IPS DF 6.9 (cell line): ENCODE data around the gene FBN1.

ENCODE experiments used
- DNase-seq: peaks from one replicate; pipeline ENCODE4 v3.0.0-alpha.2; 2013; ENCODE audit warnings: low read depth, low spot score
- H3K27ac ChIP-seq: one replicate; pipeline ENCODE4 v1.5.1; 2013; ENCODE audit warnings: low read length, control low read depth
- H3K27me3 ChIP-seq: 2 replicates; pipeline ENCODE4 v1.6.1; 2013; ENCODE audit warnings: mild to moderate bottlenecking, low read length; ENCODE audit not compliant: control insufficient read depth, insufficient read depth
- H3K36me3 ChIP-seq: 2 replicates; pipeline ENCODE4 v1.6.1; 2013; ENCODE audit warnings: low read length; ENCODE audit not compliant: control insufficient read depth, insufficient read depth
- H3K4me1 ChIP-seq: 2 replicates; pipeline ENCODE4 v1.6.1; 2013; ENCODE audit warnings: low read length; ENCODE audit not compliant: control insufficient read depth, insufficient read depth
- H3K4me3 ChIP-seq: 2 replicates; pipeline ENCODE4 v1.5.1; 2013; ENCODE audit warnings: mild to moderate bottlenecking, low read length
- H3K9me3 ChIP-seq: 2 replicates; pipeline ENCODE4 v1.6.1; 2013; ENCODE audit warnings: low read length, inconsistent platforms; ENCODE audit not compliant: control insufficient read depth, insufficient read depth
- WGBS: extraction: QIAGEN DNeasy Blood & Tissue Kit; methylation state at CpG from one replicate; pipeline ENCODE4 v1.1.7; 2013; ENCODE audit warnings: mixed read lengths, missing lambda C conversion rate; ENCODE audit not compliant: insufficient read length, insufficient coverage; 5-methylcytosine and 5-hydroxymethylcytosine counted together

The FBN1 gene

GRCh38 chr15:48571510-48571909, 74.0 kb downstream of the FBN1 start:
- DNase-seq: no peak
- no peaks in the 10 kb centered on the region for H3K4me1 ChIP-seq
- H3K4me3 ChIP-seq: no peak overlapping the region
- H3K27ac ChIP-seq: no peak overlapping the region
- no peaks in the 10 kb centered on the region for H3K27me3 ChIP-seq
- 100% methylated on average over 1 of the region's 2 CpGs for whole genome bisulfite sequencing
- no peaks in the 10 kb centered on the region for H3K36me3 ChIP-seq
- no peaks in the 10 kb centered on the region for H3K9me3 ChIP-seq

- Histone ChIP-seq H3K9me3 (no peaks in the 10 kb centered on the region), H3K27me3 (no peaks in the 10 kb centered on the region), H3K36me3 (no peaks in the 10 kb centered on the region), H3K27ac (no peak overlapping the region), H3K4me3 (no peak overlapping the region), H3K4me1 (no peaks in the 10 kb centered on the region)
- DNase-seq: no peak
- no CpG with 5 or more reads among the region's 1 CpG for WGBS
Observed at GRCh38 chr15:48570822-48571221, 74.7 kb downstream of the FBN1 start.

DNA sequence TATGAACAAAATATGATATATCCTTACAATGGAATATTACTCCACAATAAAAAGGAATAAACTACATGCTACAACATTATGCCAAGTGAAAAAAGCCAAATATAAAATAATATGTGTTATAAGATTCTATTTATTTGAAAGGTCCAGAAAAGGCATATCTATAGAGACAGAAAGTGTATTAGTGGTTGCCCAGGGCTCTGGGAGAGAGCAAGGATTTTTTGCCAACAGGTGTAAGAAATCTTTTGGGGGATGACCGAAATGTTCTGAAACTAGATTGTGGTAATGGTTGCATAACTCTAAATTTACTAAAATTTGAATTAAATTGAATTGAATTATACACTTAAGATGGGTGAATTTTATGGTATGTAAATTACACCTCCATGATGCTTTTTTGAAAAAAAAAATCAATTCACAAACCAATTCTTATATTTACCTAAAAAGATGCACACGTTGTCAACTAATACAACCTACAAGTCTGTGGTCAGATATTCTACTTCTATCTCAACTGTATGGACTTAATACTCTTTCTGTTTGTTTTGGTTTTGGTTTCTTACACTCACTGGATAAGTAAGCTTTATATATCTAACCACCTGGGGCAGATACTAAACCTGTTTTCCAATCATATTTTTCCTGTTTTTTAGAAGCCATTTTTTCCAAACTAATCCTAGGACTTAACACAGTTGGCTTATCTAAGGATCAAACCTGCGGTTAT, 75.8 kb downstream of the FBN1 start:
- WGBS: 100% methylated on average over 1 of the region's 3 CpGs
- no peak overlapping the region for H3K27ac ChIP-seq
- no peak for DNase-seq
- H3K4me3 ChIP-seq: no peak overlapping the region
- no peaks in the 10 kb centered on the region for H3K9me3 ChIP-seq
- no peaks in the 10 kb centered on the region for H3K36me3 ChIP-seq
- no peaks in the 10 kb centered on the region for H3K27me3 ChIP-seq
- H3K4me1 ChIP-seq: no peaks in the 10 kb centered on the region

GRCh38 chr15:48566668-48567067, 78.8 kb downstream of the FBN1 start:
- no peak for DNase-seq
- WGBS: no CpG with 5 or more reads among the region's 4 CpGs
- H3K36me3 ChIP-seq: no peaks in the 10 kb centered on the region
- no peak overlapping the region for H3K4me3 ChIP-seq
- no peak overlapping the region for H3K27ac ChIP-seq
- H3K27me3 ChIP-seq: no peaks in the 10 kb centered on the region
- no peaks in the 10 kb centered on the region for H3K4me1 ChIP-seq
- no peaks in the 10 kb centered on the region for H3K9me3 ChIP-seq

- Histone ChIP-seq H3K27me3 (no peaks in the 10 kb centered on the region), H3K27ac (no peak overlapping the region), H3K4me1 (no peaks in the 10 kb centered on the region), H3K4me3 (no peak overlapping the region), H3K36me3 (no peaks in the 10 kb centered on the region), H3K9me3 (no peaks in the 10 kb centered on the region)
- no CpG with 5 or more reads among the region's 1 CpG for WGBS
- DNase-seq: no peak
Observed at GRCh38 chr15:48565560-48566482, 79.7 kb downstream of the FBN1 start.

DNA sequence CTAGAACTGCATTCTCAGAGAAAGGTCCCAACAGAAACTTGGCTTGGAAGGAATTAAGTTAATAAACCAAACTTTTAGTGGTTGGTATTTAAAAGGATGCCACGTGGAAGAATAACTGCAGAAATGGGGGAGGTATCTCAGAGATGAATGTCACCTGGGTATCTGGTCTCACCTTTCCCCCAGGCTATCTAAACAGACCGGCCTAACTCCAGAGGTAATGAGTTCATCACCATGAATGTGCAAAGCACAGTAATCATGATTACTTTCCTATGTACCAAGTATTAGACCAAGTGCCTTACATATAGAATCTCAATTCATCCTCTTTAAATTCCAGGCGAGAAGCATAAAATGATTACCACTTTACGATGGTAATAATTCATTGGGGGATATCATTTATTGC, 80.8 kb downstream of the FBN1 start:
- no CpG with 5 or more reads among the region's 4 CpGs for WGBS
- no peak for DNase-seq
- Histone ChIP-seq H3K36me3 (no peaks in the 10 kb centered on the region), H3K4me3 (no peak overlapping the region), H3K4me1 (no peaks in the 10 kb centered on the region), H3K27ac (no peak overlapping the region), H3K9me3 (no peaks in the 10 kb centered on the region), H3K27me3 (no peaks in the 10 kb centered on the region)

DNA sequence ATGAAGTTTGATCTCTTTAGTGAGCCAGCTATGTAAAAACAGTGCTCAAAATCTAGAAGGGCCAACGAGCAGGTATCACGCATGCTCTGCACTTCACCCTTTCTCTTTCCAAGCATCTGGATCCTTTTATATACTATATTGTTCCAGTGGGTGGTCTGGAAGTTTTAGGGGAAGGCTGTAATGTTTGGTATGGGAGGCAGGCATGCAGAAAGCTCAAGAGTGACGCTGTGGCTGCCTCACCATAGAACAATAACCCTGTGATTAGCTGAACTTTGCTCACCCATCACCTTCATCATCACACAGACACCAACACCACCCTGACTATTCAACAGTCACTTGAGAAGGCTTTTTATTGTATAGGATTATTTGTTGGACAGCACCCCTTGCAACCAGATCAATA, 81.6 kb downstream of the FBN1 start:
- no peaks in the 10 kb centered on the region for H3K27me3 ChIP-seq
- DNase-seq: no peak
- H3K4me1 ChIP-seq: no peaks in the 10 kb centered on the region
- H3K4me3 ChIP-seq: no peak overlapping the region
- H3K27ac ChIP-seq: no peak overlapping the region
- H3K36me3 ChIP-seq: no peaks in the 10 kb centered on the region
- no peaks in the 10 kb centered on the region for H3K9me3 ChIP-seq
- WGBS: no CpG with 5 or more reads among the region's 3 CpGs

DNA sequence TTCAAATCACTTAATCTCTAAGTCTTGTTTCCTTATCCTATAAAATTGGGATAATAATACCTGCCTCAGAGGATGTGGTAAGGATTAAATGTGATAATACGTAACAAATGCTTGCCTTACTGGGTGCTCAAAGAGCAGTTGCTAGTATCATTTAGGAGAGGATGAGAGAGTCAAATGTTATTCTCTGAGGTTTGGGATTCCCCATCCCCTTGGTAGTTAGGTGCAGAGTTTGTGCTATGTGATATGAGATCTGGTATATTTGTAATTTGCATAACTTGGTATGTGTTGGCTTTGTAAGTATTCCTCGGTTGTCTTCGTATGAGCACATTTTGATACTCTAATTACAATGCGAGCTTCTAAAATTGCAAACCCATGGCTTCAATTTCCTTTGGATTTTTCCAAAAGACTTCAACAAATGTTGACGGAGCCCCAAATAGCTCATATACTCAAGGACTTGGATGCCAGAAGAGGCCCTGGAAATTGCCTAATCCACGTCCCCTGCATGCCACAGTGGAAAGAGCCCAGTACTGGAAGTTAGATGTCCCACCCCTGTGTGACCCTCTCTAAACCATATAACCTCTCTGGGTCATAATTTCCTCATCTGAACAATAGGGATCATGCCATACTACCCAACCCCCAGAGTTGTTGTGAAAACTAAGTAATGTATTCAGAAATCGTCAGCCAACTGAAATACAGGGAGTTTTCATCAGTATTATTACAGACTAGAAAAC, 85.0 kb downstream of the FBN1 start:
- WGBS: no CpG with 5 or more reads among the region's 7 CpGs
- no peak for DNase-seq

GRCh38 chr15:48559285-48559684, 86.2 kb downstream of the FBN1 start:
- no peaks in the 10 kb centered on the region for H3K9me3 ChIP-seq
- no peak overlapping the region for H3K27ac ChIP-seq

More for the DNA sequence above, 85.0 kb downstream of the FBN1 start:
- no peaks in the 10 kb centered on the region for H3K36me3 ChIP-seq
- H3K27me3 ChIP-seq: no peaks in the 10 kb centered on the region
- no peaks in the 10 kb centered on the region for H3K9me3 ChIP-seq
- H3K4me1 ChIP-seq: no peaks in the 10 kb centered on the region
- H3K4me3 ChIP-seq: no peak overlapping the region
- H3K27ac ChIP-seq: no peak overlapping the region

DNA sequence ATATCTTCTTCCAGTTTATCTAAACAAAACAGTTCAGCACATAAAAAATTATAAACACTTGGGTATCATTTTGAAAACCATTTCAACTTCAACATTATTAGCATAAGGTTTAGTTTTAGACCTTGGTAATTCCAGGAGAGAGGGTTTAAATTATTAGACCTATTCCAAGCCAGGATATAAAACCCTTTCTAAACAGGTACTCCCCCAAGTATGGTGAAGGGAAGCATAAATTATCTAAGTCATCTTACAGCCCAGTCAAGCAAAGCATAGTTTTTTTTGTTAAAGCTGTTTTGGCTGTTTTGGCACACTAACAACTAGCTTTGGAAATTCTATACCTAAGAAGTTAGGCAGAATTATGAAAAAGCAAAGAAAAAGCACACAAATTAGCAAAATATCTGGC, 87.3 kb downstream of the FBN1 start:
- no peak for DNase-seq
- Histone ChIP-seq H3K4me3 (no peak overlapping the region), H3K27me3 (no peaks in the 10 kb centered on the region), H3K27ac (no peak overlapping the region), H3K36me3 (no peaks in the 10 kb centered on the region), H3K9me3 (no peaks in the 10 kb centered on the region), H3K4me1 (no peaks in the 10 kb centered on the region)

More at GRCh38 chr15:48559285-48559684, 86.2 kb downstream of the FBN1 start:
- Histone ChIP-seq H3K27me3 (no peaks in the 10 kb centered on the region), H3K4me3 (no peak overlapping the region), H3K36me3 (no peaks in the 10 kb centered on the region), H3K4me1 (no peaks in the 10 kb centered on the region)
- WGBS: no CpG with 5 or more reads among the region's 5 CpGs
- DNase-seq: no peak
